Loucy (cell line): ENCODE results near the gene RPH3AL.

Source experiments
- H2AFZ ChIP-seq: fragments of 200-600 bp; sonication (generic); 2 replicates; pipeline ENCODE4 v1.6.0; 2016; ENCODE audit warnings: antibody characterized with exemption, mild to moderate bottlenecking, low read length, moderate library complexity
- H3F3A ChIP-seq: fragments of 200-600 bp; 2 replicates; pipeline ENCODE4 v1.6.0; 2016; ENCODE audit warnings: antibody characterized with exemption, low read depth, mild to moderate bottlenecking
- H3K27me3 ChIP-seq: fragments of 200-600 bp; sonication (generic); 2 replicates; pipeline ENCODE4 v1.6.1; 2014; ENCODE audit warnings: low read length, mild to moderate bottlenecking; ENCODE audit not compliant: insufficient read depth, poor library complexity, severe bottlenecking
- H3K36me3 ChIP-seq: fragments of 200-600 bp; sonication (generic); 2 replicates; pipeline ENCODE4 v1.6.1; 2016; ENCODE audit warnings: low read length; ENCODE audit not compliant: insufficient read depth
- H3K4me1 ChIP-seq: fragments of 200-600 bp; sonication (generic); 2 replicates; pipeline ENCODE4 v1.5.1; 2014; ENCODE audit warnings: low read length, mild to moderate bottlenecking; ENCODE audit not compliant: insufficient read depth, poor library complexity, severe bottlenecking
- H3K4me2 ChIP-seq: fragments of 200-600 bp; sonication (generic); 2 replicates; pipeline ENCODE4 v1.6.0; 2014; ENCODE audit warnings: antibody characterized with exemption, low read length, low read depth, mild to moderate bottlenecking; ENCODE audit not compliant: poor library complexity, severe bottlenecking
- H3K4me3 ChIP-seq: fragments of 200-600 bp; sonication (generic); 2 replicates; pipeline ENCODE4 v1.5.1; 2014; ENCODE audit warnings: low read length, mild to moderate bottlenecking, mixed read lengths; ENCODE audit not compliant: poor library complexity, severe bottlenecking
- H3K79me2 ChIP-seq: fragments of 200-600 bp; sonication (generic); 2 replicates; pipeline ENCODE4 v1.6.1; 2014; ENCODE audit warnings: low read length; ENCODE audit not compliant: insufficient read depth
- H3K9ac ChIP-seq: fragments of 200-600 bp; sonication (generic); 2 replicates; pipeline ENCODE4 v1.6.0; 2014; ENCODE audit warnings: mild to moderate bottlenecking, low read depth, low read length, moderate library complexity; ENCODE audit not compliant: poor library complexity, severe bottlenecking
- H3K9me2 ChIP-seq: fragments of 200-600 bp; sonication (generic); replicated peaks from 2 replicates; pipeline ENCODE4 v1.6.1; 2016; ENCODE audit warnings: low read depth, low read length, mixed read lengths
- H3K9me3 ChIP-seq: fragments of 200-600 bp; sonication (generic); 2 replicates; pipeline ENCODE4 v1.6.1; 2014; ENCODE audit warnings: mild to moderate bottlenecking, antibody characterized with exemption, low read length, low read depth; ENCODE audit not compliant: insufficient read depth
- H4K20me1 ChIP-seq: fragments of 200-600 bp; sonication (generic); 2 replicates; pipeline ENCODE4 v1.6.0; 2014; ENCODE audit warnings: antibody characterized with exemption, low read length, mild to moderate bottlenecking; ENCODE audit not compliant: insufficient read depth, poor library complexity, severe bottlenecking
- EZH2phosphoT487 ChIP-seq: fragments of 200-600 bp; IDR thresholded peaks from 2 replicates; pipeline ENCODE4 v1.6.1; 2018; ENCODE audit warnings: antibody characterized with exemption, mild to moderate bottlenecking, moderate library complexity, borderline replicate concordance
- TF ChIP-seq, protein P1 (sequence below): fragments of 200-600 bp; sonication (generic); conservative IDR thresholded peaks from 2 replicates; pipeline ENCODE4 v1.5.1; 2014; ENCODE audit warnings: mild to moderate bottlenecking, antibody characterized with exemption, low read length

The RPH3AL gene

DNA sequence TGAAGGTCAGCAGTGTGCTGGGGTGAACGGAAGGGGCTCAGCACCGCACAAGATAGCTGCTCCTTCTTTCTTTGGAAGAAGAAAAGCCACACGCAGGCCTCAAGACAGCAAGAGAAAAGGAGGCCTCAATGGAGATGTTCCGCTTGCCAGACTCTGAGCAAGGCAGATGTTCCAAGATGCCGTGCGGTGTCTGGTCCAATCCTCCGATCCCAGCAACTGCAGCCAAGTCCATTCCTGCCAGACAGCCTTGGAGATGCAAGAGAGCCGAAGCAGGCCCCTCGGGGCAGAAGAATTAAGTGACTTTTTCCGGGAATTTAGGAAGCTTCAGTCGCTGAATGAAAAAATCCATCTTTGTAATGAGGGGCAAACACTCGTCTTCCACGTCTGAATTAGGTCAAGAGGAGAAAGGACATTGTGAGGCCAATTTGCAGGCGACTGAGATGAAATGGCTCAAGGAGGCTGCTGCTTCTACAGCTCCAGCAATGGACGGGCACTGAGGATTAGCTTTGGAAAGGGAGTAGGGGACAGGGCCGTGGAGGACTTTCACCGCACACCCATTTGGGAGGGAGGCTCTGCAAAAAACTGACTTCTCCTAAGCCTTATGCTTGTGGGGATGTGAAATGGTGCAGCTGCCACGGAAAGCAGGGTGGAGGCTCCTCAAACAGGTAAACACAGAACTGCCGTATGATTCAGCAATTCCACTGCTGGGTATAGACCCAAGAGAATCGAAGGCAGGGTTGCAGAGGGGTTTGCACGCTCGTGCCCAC lies 44.7 kb downstream of the RPH3AL start:
- Histone ChIP-seq H3F3A (no peaks in the 10 kb centered on the region), H2AFZ (no peak overlapping the region), H4K20me1 (no peaks in the 10 kb centered on the region), H3K9me2 (no peaks in the 10 kb centered on the region), H3K36me3 (no peaks in the 10 kb centered on the region), H3K4me1 (no peaks in the 10 kb centered on the region), H3K9ac (no peak overlapping the region), H3K9me3 (no peaks in the 10 kb centered on the region), H3K27me3 (no peaks in the 10 kb centered on the region), H3K4me2 (no peak overlapping the region), H3K79me2 (no peaks in the 10 kb centered on the region), H3K4me3 (no peak overlapping the region)
- no peak for TF ChIP-seq EZH2phosphoT487
- TF ChIP-seq, protein P1, sequence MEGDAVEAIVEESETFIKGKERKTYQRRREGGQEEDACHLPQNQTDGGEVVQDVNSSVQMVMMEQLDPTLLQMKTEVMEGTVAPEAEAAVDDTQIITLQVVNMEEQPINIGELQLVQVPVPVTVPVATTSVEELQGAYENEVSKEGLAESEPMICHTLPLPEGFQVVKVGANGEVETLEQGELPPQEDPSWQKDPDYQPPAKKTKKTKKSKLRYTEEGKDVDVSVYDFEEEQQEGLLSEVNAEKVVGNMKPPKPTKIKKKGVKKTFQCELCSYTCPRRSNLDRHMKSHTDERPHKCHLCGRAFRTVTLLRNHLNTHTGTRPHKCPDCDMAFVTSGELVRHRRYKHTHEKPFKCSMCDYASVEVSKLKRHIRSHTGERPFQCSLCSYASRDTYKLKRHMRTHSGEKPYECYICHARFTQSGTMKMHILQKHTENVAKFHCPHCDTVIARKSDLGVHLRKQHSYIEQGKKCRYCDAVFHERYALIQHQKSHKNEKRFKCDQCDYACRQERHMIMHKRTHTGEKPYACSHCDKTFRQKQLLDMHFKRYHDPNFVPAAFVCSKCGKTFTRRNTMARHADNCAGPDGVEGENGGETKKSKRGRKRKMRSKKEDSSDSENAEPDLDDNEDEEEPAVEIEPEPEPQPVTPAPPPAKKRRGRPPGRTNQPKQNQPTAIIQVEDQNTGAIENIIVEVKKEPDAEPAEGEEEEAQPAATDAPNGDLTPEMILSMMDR = no peak

DNA sequence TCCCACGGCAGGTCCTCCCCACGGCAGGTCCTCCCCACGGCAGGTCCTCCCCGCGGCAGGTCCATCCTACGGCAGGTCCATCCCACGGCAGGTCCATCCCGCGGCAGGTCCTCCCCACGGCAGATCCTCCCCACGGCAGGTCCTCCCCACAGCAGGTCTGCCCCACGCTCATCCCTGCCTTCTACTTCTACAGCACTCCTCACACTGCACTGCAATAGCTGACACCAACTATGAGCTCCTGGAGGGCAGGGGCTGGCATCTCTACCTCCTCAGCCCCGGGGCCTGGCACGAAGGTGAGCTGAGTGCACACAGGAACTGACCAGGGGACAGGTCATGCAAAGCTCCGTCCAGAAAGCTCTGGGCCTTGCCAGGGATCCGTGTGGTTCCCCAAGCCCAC lies 45.3 kb downstream of the RPH3AL start:
- Histone ChIP-seq H2AFZ (no peak overlapping the region), H3K36me3 (no peaks in the 10 kb centered on the region), H3K9me3 (no peaks in the 10 kb centered on the region), H3K9me2 (no peaks in the 10 kb centered on the region), H3K27me3 (no peaks in the 10 kb centered on the region), H3F3A (no peaks in the 10 kb centered on the region), H3K4me3 (no peak overlapping the region), H3K79me2 (no peaks in the 10 kb centered on the region), H4K20me1 (no peaks in the 10 kb centered on the region), H3K9ac (no peak overlapping the region), H3K4me2 (no peak overlapping the region), H3K4me1 (no peaks in the 10 kb centered on the region)
- TF ChIP-seq, protein P1 = no peak
- TF ChIP-seq EZH2phosphoT487 = no peak

DNA sequence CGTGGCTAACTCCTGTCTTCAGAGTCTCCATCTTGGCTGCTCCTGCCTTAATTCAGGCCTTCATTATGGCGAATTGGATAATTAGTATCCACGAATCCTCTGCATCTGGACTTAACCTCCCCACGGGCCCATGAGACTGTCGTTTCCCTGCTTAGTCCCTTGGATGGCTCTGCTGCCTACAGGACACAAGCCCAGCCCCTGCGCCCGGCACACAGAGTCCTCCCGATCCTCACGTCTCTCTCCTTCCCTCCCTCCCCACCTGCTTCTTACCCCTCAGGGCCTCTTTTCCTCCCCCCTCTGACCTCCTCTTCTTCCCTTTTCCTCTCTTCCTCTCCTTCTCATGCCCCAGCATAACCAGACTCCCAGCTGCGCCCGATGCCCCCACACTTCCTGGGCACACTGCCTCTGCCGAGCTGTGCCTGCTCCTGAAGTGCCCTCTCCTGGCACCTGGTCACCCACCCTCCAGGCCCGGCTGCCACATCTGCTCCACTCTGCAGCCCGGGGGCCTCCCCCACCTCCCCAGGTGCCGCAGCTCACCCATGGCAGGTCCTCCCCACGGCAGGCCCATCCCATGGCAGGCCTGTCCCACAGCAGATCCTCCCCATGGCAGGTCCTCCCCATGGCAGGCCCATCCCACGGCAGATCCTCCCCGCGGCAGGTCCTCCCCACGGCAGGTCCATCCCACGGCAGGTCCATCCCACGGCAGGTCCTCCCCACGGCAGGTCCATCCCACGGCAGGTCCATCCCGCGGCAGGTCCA lies 45.9 kb downstream of the RPH3AL start:
- Histone ChIP-seq H3K4me2 (no peak overlapping the region), H4K20me1 (no peaks in the 10 kb centered on the region), H3K4me3 (no peak overlapping the region), H3F3A (no peaks in the 10 kb centered on the region), H3K4me1 (no peaks in the 10 kb centered on the region), H3K36me3 (no peaks in the 10 kb centered on the region), H3K27me3 (no peaks in the 10 kb centered on the region), H2AFZ (no peak overlapping the region), H3K9me2 (no peaks in the 10 kb centered on the region), H3K9ac (no peak overlapping the region), H3K79me2 (no peaks in the 10 kb centered on the region), H3K9me3 (no peaks in the 10 kb centered on the region)
- no peak for TF ChIP-seq EZH2phosphoT487
